Thoracic aorta (tissue), 2 donors: ENCODE results near the gene LRP1B. TPM values are rescaled to one million over a fixed set of nuclear protein-coding genes. Genes with fewer than 3 reads are reported as not detected.

Source experiments
- ATAC-seq: fragments of 150-250 bp; one replicate; pipeline ENCODE4 v1.8.0; 2017; ENCODE audit warnings: low read depth; ENCODE audit not compliant: insufficient number of reproducible peaks, low FRiP score
- DNase-seq: peaks from one replicate; pipeline ENCODE4 v3.0.0-alpha.2; 2020; ENCODE audit warnings: low spot score
- H3K27ac ChIP-seq, 2 donors: fragments of 200-600 bp; sonication (generic); 1 replicate in 1 of 2; 2 replicates in 1 of 2; pipeline ENCODE4 v1.5.1; 2016; ENCODE audit warnings: mild to moderate bottlenecking in 2 of 2, moderate library complexity in 2 of 2
- H3K27me3 ChIP-seq: fragments of 200-600 bp; sonication (generic); replicated peaks from 2 replicates; pipeline ENCODE4 v1.6.0; 2016; ENCODE audit warnings: mild to moderate bottlenecking; ENCODE audit not compliant: insufficient read depth
- H3K36me3 ChIP-seq: fragments of 200-600 bp; sonication (generic); one replicate; pipeline ENCODE4 v1.5.1; 2016
- H3K4me1 ChIP-seq, 2 donors: fragments of 200-600 bp; sonication (generic); 1 replicate in 1 of 2; 2 replicates in 1 of 2; pipeline versions ENCODE4 v1.5.1 to v1.6.0; 2016; ENCODE audit warnings: low read depth in 2 of 2, mild to moderate bottlenecking in 1 of 2; ENCODE audit not compliant: control insufficient read depth in 1 of 2
- H3K4me3 ChIP-seq: fragments of 200-600 bp; sonication (generic); 2 replicates; pipeline ENCODE4 v1.5.1; 2016; ENCODE audit warnings: mild to moderate bottlenecking
- H3K9me3 ChIP-seq: fragments of 200-600 bp; sonication (generic); 2 replicates; pipeline ENCODE4 v1.5.1; 2016
- total RNA-seq, 2 donors: library from RNA; depleted of rRNA; stranded (reverse); fragments of >200 nt; gene quantifications; one replicate each; pipeline versions ENCODE4 v1.1.0 to v1.2.3, GENCODE V29; 2016
- TF ChIP-seq, protein P1 (sequence below): fragments of 200-600 bp; sonication (generic); IDR thresholded peaks from one replicate; pipeline ENCODE4 v1.5.1; 2019; ENCODE audit warnings: antibody characterized with exemption

The LRP1B gene
- total RNA-seq, 2 donors from 2014 or later: 0.27 to 0.28 TPM

DNA sequence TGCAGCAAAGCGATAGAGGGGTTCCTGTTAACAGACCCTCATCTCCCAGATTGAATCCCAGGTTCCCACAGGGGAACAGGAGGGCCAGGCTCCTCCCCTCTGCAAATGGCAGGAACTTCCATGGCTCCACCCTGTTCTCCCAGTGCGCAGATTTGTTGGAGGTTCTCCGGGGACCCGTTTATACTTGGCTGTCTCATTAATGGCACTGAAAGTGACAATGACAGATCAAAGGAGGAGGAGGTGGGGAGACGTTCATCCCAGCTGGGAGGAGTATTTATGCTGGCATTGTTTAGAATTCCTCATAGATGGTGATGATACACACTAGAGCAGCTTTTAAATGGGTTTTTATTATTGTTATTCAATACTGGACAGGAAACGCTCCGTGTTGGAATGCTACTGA lies 186.9 kb downstream of the LRP1B start:
- H3K36me3 ChIP-seq: no peaks in the 10 kb centered on the region
- TF ChIP-seq, protein P1, sequence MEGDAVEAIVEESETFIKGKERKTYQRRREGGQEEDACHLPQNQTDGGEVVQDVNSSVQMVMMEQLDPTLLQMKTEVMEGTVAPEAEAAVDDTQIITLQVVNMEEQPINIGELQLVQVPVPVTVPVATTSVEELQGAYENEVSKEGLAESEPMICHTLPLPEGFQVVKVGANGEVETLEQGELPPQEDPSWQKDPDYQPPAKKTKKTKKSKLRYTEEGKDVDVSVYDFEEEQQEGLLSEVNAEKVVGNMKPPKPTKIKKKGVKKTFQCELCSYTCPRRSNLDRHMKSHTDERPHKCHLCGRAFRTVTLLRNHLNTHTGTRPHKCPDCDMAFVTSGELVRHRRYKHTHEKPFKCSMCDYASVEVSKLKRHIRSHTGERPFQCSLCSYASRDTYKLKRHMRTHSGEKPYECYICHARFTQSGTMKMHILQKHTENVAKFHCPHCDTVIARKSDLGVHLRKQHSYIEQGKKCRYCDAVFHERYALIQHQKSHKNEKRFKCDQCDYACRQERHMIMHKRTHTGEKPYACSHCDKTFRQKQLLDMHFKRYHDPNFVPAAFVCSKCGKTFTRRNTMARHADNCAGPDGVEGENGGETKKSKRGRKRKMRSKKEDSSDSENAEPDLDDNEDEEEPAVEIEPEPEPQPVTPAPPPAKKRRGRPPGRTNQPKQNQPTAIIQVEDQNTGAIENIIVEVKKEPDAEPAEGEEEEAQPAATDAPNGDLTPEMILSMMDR: no peak
- DNase-seq (no peak), ATAC-seq (no peak)
- H3K4me1 ChIP-seq: no peaks in the 10 kb centered on the region
- no peak overlapping the region for H3K4me3 ChIP-seq
- H3K27ac ChIP-seq: no peak overlapping the region
- no peaks in the 10 kb centered on the region for H3K9me3 ChIP-seq
- no peaks in the 10 kb centered on the region for H3K27me3 ChIP-seq

DNA sequence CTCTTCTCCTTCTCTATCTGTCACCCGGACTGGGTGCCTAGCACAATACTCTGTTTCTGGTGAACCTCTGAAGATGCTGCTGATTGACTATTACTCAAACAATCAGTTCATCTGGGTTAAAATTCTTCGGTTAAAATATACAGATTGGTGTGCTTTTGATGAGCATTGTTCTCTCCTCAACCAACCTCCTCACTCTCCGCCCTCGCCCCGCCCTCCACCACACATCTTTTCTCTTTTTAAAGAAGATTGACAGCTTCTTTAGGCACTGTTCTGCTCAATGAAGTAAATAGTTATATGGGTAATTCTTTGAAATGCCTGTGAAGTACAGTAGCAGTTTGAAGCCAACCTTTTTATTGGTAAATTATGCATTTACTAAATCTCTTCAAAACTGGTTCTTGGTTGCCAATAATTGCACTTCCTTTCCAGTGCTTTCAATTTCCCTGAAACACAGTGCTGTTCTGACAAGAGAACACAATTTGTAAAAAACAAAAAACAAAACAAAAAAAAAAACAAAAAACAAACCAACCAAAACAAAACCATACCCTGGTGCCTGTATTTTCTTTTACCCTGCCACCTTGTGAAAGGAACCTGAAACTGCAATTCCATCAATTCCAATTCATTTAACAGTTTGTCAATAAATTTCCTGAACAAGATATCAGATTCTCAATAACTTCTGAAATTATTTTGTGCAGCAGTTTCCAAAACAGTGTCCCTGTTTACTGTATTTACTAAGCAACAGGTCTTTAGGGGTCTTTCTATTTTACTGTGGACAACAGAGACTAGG lies 188.6 kb downstream of the LRP1B start:
- no peak for ATAC-seq
- H3K4me1 ChIP-seq: no peaks in the 10 kb centered on the region
- TF ChIP-seq, protein P1: no peak
- no peaks in the 10 kb centered on the region for H3K27me3 ChIP-seq
- H3K4me3 ChIP-seq: no peak overlapping the region
- no peak for DNase-seq
- H3K27ac ChIP-seq: no peak overlapping the region
- peaks cover 8% of the 10 kb centered on the region for H3K9me3 ChIP-seq
- no peaks in the 10 kb centered on the region for H3K36me3 ChIP-seq

DNA sequence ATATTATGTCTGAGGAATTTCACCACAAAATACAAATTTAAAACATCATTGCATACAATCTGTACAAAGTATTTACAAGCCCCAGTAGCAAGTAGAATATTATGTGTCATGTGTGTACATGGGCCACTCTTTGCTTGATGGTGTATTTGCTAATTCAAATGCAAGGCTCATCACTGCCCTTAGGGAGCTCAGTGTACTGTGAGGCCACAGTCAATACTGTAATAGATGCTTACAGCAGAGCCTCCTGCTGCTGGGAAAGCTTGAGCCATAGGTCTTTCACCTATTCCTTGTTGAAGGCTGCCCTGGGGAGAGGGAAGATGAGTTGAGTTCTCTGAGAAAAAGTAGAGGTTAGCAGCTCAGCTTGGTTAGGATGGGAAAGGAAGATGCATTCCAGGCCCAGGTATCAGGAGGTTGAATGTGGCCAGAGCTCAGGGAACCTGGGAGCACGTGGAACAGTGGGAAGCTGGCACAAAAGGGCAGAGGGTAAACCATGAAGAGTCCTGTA lies 189.6 kb downstream of the LRP1B start:
- DNase-seq (no peak), ATAC-seq (no peak)
- Histone ChIP-seq H3K36me3 (no peaks in the 10 kb centered on the region), H3K4me3 (no peak overlapping the region), H3K27ac (no peak overlapping the region), H3K9me3 (peaks cover 8% of the 10 kb centered on the region), H3K27me3 (no peaks in the 10 kb centered on the region), H3K4me1 (no peaks in the 10 kb centered on the region)
- TF ChIP-seq, protein P1: no peak

DNA sequence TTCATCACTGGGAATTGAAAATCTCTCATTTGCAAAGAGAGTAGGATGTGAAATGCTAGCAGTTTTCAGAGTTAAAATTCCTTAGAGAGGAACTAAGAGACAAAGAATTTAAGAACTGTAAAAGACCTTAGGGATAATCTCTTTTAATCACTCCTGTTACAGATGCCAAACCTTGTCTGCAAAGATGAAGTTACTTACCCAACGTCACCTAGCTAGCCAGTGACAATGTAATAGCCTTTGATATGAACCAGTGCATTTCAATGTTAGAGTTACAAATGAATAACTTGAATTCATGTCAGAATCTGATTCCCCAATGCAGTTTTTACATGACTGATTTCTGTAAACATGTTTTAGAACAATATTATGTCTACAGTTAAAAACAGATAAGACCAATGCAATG lies 190.1 kb downstream of the LRP1B start:
- ATAC-seq (no peak), DNase-seq (no peak)
- TF ChIP-seq, protein P1: no peak
- Histone ChIP-seq H3K36me3 (no peaks in the 10 kb centered on the region), H3K9me3 (peaks cover 8% of the 10 kb centered on the region), H3K27me3 (no peaks in the 10 kb centered on the region), H3K4me1 (no peaks in the 10 kb centered on the region), H3K27ac (no peak overlapping the region), H3K4me3 (no peak overlapping the region)

DNA sequence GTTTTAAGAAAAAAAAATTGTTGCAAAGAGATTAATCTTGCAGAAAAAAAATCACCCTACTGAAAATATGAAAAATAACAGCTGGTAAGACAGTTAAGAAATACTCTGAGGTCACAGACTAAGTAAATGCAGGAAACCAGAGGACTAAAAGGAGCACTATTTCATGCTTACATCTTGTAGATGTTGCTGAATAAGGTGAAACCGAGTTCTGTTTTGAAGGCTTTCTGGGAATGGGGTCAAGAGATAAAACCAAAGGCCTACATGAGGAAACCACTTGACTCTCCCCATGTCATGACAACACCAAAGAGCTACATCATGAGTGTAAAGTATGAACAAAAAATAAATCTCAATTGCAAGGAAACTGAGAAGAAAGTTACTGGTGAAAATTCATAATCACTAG lies 197.6 kb downstream of the LRP1B start:
- ATAC-seq (no peak), DNase-seq (no peak)
- H3K9me3 ChIP-seq: peaks cover 7% of the 10 kb centered on the region
- H3K36me3 ChIP-seq: no peaks in the 10 kb centered on the region
- H3K27ac ChIP-seq: no peak overlapping the region
- no peaks in the 10 kb centered on the region for H3K4me1 ChIP-seq
- no peak overlapping the region for H3K4me3 ChIP-seq
- TF ChIP-seq, protein P1: no peak
- no peaks in the 10 kb centered on the region for H3K27me3 ChIP-seq
